HEK293 (cell line): ENCODE measurements around the gene HOXA4.

ENCODE experiments used
- PRDM6 ChIP-seq: fragments of 450-650 bp; formaldehyde crosslinking; IDR thresholded peaks from 2 replicates; pipeline ENCODE4 v1.5.1; 2017; ENCODE audit warnings: missing biosample characterization, missing genetic modification characterization
- TCF7L2 ChIP-seq: IDR thresholded peaks from 2 replicates; pipeline ENCODE4 v1.6.1; 2011; ENCODE audit warnings: low read depth, mild to moderate bottlenecking, inconsistent platforms, low read length, moderate library complexity, borderline replicate concordance
- ZNF341 ChIP-seq: fragments of 450-650 bp; formaldehyde crosslinking; IDR thresholded peaks from 2 replicates; pipeline ENCODE4; 2016; ENCODE audit warnings: low read depth, missing biosample characterization, missing genetic modification characterization
- TF ChIP-seq, protein P1 (sequence below): fragments of 450-650 bp; formaldehyde crosslinking; IDR thresholded peaks from 2 replicates; pipeline ENCODE4 v1.5.1; 2016; ENCODE audit warnings: missing biosample characterization, missing genetic modification characterization, low read depth
- TF ChIP-seq, protein P2 (sequence below): fragments of 450-650 bp; formaldehyde crosslinking; IDR thresholded peaks from 2 replicates; pipeline ENCODE4 v1.5.1; 2016; ENCODE audit warnings: missing biosample characterization, missing genetic modification characterization
- TF ChIP-seq, protein P3 (sequence below): fragments of 450-650 bp; formaldehyde crosslinking; IDR thresholded peaks from 2 replicates; pipeline ENCODE4 v1.5.1; 2016; ENCODE audit warnings: missing biosample characterization, missing genetic modification characterization

DNA sequence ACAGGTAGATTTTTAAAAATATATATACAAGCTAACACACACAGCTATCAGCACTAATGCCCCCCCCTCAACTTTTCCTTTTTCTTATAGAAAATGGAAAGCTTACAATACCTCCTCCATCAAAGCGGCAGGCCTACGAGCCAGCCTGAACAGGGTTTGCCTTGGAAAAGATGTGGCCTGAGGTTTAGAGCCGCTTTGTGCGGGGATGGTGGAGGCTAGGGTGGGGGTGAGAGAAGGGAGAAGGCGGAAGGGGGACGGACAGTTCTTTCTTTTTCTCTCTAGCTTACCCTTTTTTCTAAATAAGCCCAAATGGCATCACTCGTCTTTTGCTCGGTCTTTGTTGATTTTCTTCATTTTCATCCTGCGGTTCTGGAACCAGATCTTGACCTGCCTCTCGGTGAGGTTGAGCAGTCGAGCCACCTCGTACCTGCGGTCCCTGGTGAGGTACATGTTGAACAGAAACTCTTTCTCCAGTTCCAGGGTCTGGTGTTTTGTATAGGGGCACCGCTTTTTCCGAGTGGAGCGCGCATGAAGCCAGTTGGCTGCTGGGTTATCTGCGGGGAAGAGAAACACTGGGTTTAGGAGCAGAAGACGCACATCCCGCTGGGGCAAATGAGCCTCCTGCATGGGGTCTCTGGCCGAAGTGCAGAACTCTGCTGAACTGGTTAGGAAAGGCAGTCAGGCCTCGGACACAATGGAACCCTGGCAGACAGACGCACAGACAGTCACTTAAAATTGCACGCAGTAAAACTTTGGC, 32.9 kb upstream of the HOXA4 start:
- TF ChIP-seq, protein P1, sequence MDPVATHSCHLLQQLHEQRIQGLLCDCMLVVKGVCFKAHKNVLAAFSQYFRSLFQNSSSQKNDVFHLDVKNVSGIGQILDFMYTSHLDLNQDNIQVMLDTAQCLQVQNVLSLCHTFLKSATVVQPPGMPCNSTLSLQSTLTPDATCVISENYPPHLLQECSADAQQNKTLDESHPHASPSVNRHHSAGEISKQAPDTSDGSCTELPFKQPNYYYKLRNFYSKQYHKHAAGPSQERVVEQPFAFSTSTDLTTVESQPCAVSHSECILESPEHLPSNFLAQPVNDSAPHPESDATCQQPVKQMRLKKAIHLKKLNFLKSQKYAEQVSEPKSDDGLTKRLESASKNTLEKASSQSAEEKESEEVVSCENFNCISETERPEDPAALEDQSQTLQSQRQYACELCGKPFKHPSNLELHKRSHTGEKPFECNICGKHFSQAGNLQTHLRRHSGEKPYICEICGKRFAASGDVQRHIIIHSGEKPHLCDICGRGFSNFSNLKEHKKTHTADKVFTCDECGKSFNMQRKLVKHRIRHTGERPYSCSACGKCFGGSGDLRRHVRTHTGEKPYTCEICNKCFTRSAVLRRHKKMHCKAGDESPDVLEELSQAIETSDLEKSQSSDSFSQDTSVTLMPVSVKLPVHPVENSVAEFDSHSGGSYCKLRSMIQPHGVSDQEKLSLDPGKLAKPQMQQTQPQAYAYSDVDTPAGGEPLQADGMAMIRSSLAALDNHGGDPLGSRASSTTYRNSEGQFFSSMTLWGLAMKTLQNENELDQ (tag by site-specific recombination), result no peak
- TF ChIP-seq ZNF341 (no peak), TCF7L2 (no peak), PRDM6 (no peak)
- TF ChIP-seq, protein P2, sequence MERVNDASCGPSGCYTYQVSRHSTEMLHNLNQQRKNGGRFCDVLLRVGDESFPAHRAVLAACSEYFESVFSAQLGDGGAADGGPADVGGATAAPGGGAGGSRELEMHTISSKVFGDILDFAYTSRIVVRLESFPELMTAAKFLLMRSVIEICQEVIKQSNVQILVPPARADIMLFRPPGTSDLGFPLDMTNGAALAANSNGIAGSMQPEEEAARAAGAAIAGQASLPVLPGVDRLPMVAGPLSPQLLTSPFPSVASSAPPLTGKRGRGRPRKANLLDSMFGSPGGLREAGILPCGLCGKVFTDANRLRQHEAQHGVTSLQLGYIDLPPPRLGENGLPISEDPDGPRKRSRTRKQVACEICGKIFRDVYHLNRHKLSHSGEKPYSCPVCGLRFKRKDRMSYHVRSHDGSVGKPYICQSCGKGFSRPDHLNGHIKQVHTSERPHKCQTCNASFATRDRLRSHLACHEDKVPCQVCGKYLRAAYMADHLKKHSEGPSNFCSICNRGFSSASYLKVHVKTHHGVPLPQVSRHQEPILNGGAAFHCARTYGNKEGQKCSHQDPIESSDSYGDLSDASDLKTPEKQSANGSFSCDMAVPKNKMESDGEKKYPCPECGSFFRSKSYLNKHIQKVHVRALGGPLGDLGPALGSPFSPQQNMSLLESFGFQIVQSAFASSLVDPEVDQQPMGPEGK (tag by site-specific recombination), result no peak
- TF ChIP-seq, protein P3, sequence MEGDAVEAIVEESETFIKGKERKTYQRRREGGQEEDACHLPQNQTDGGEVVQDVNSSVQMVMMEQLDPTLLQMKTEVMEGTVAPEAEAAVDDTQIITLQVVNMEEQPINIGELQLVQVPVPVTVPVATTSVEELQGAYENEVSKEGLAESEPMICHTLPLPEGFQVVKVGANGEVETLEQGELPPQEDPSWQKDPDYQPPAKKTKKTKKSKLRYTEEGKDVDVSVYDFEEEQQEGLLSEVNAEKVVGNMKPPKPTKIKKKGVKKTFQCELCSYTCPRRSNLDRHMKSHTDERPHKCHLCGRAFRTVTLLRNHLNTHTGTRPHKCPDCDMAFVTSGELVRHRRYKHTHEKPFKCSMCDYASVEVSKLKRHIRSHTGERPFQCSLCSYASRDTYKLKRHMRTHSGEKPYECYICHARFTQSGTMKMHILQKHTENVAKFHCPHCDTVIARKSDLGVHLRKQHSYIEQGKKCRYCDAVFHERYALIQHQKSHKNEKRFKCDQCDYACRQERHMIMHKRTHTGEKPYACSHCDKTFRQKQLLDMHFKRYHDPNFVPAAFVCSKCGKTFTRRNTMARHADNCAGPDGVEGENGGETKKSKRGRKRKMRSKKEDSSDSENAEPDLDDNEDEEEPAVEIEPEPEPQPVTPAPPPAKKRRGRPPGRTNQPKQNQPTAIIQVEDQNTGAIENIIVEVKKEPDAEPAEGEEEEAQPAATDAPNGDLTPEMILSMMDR (tag by site-specific recombination), result no peak
